A673 (cell line): Measurements from ENCODE around the gene FRMPD1.

Experiments used
- EZH2 ChIP-seq: fragments of 200-600 bp; sonication (generic); IDR thresholded peaks from 2 replicates; pipeline ENCODE4 v1.6.1; 2017; ENCODE audit warnings: borderline replicate concordance, low read depth, mild to moderate bottlenecking, mixed read lengths, antibody characterized with exemption, low read length; ENCODE audit not compliant: poor library complexity, severe bottlenecking
- TF ChIP-seq, protein P1 (sequence below): fragments of 300-800, 200-600 bp; sonication (generic); conservative IDR thresholded peaks from 2 replicates; pipeline ENCODE4 v1.5.1; 2017; ENCODE audit warnings: low read depth, mild to moderate bottlenecking, antibody characterized with exemption, low read length, moderate library complexity, mixed read lengths

DNA sequence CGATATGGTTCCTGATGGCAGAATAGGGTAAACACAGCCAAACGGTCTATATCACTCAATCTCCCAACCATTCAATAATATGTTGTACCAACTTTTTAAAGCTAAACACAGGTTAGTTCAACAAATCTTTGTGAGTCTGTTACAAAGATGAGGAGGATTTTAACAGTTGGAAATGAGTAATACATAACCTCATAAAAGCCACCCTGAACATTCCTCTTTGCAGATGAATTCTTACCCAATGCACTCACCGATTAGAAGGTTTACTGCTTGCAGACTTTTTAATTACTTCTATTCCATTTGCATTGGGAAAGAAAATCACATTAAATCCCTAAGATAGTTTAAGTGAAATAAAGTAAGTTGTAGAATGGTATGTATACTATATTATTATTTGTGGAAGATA lies 79.5 kb downstream of the FRMPD1 start:
- TF ChIP-seq, protein P1, sequence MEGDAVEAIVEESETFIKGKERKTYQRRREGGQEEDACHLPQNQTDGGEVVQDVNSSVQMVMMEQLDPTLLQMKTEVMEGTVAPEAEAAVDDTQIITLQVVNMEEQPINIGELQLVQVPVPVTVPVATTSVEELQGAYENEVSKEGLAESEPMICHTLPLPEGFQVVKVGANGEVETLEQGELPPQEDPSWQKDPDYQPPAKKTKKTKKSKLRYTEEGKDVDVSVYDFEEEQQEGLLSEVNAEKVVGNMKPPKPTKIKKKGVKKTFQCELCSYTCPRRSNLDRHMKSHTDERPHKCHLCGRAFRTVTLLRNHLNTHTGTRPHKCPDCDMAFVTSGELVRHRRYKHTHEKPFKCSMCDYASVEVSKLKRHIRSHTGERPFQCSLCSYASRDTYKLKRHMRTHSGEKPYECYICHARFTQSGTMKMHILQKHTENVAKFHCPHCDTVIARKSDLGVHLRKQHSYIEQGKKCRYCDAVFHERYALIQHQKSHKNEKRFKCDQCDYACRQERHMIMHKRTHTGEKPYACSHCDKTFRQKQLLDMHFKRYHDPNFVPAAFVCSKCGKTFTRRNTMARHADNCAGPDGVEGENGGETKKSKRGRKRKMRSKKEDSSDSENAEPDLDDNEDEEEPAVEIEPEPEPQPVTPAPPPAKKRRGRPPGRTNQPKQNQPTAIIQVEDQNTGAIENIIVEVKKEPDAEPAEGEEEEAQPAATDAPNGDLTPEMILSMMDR = no peak
- TF ChIP-seq EZH2 = no peak
